CD14-positive monocyte (primary cell): ENCODE measurements around the gene PLA2G4A. TPM values are rescaled to one million over a fixed set of nuclear protein-coding genes. Genes with fewer than 3 reads are reported as not detected.

Experiments used
- DNase-seq, 3 donors: peaks; one replicate each; pipeline ENCODE4 v3.0.0-alpha.2; 2011 to 2022
- H2AFZ ChIP-seq: 2 replicates; pipeline ENCODE4 v1.6.0; 2012; ENCODE audit warnings: mild to moderate bottlenecking, low read depth, low read length, inconsistent platforms; ENCODE audit not compliant: insufficient read depth, poor library complexity, severe bottlenecking
- H3K27ac ChIP-seq, 2 donors: 1 replicate in 1 of 2; 2 replicates in 1 of 2; pipeline ENCODE4 v1.5.1; 2012 to 2013; ENCODE audit warnings: low read length in 2 of 2, control low read depth in 1 of 2, inconsistent platforms in 1 of 2, low read depth in 1 of 2, mild to moderate bottlenecking in 1 of 2
- H3K27me3 ChIP-seq, 2 donors: one replicate each; pipeline versions ENCODE4 v1.6.0 to v1.6.1; 2011 to 2013; ENCODE audit warnings: low read length in 2 of 2; ENCODE audit not compliant: control insufficient read depth in 2 of 2, insufficient read depth in 2 of 2
- H3K36me3 ChIP-seq, 2 donors: replicated peaks in 1 of 2; 1 replicate in 1 of 2; 2 replicates in 1 of 2; pipeline versions ENCODE4 v1.5.1 to v1.6.1; 2012 to 2013; ENCODE audit warnings: low read length in 2 of 2, control low read depth in 1 of 2, inconsistent platforms in 1 of 2, mild to moderate bottlenecking in 1 of 2; ENCODE audit not compliant: insufficient read depth in 2 of 2, control insufficient read depth in 1 of 2
- H3K4me1 ChIP-seq, 2 donors: 1 replicate in 1 of 2; 2 replicates in 1 of 2; pipeline versions ENCODE4 v1.5.1 to v1.6.1; 2012 to 2013; ENCODE audit warnings: low read length in 2 of 2, control low read depth in 1 of 2, inconsistent platforms in 1 of 2, mild to moderate bottlenecking in 1 of 2, moderate library complexity in 1 of 2; ENCODE audit not compliant: insufficient read depth in 2 of 2, control insufficient read depth in 1 of 2
- H3K4me2 ChIP-seq: replicated peaks from 2 replicates; pipeline ENCODE3; 2012; ENCODE audit warnings: low read length, moderate library complexity, mild to moderate bottlenecking; ENCODE audit not compliant: poor library complexity, severe bottlenecking; ENCODE audit errors: extremely low read depth
- H3K4me3 ChIP-seq, 3 experiments: fragments of 200-600 bp in 1 of 3; sonication (generic) in 1 of 3; replicated peaks in 1 of 3; 1 replicate in 2 of 3; 2 replicates in 1 of 3; pipeline ENCODE4 v1.5.1; 2011 to 2013; ENCODE audit warnings: low read length in 3 of 3, mild to moderate bottlenecking in 3 of 3, control low read depth in 2 of 3, low read depth in 2 of 3, inconsistent platforms in 1 of 3, moderate library complexity in 1 of 3
- H3K79me2 ChIP-seq: 2 replicates; pipeline ENCODE4 v1.6.0; 2012; ENCODE audit warnings: mild to moderate bottlenecking, control low read depth, inconsistent platforms, low read length, moderate library complexity; ENCODE audit not compliant: insufficient read depth
- H3K9ac ChIP-seq: 2 replicates; pipeline ENCODE4 v1.6.0; 2017; ENCODE audit warnings: low read length, mild to moderate bottlenecking; ENCODE audit not compliant: insufficient read depth, poor library complexity, severe bottlenecking
- H3K9me3 ChIP-seq, 2 donors: replicated peaks in 1 of 2; 1 replicate in 1 of 2; 2 replicates in 1 of 2; pipeline versions ENCODE4 v1.5.1 to v1.6.1; 2012 to 2013; ENCODE audit warnings: low read length in 2 of 2, control low read depth in 1 of 2; ENCODE audit not compliant: control insufficient read depth in 1 of 2, insufficient read depth in 1 of 2
- H4K20me1 ChIP-seq: 2 replicates; pipeline ENCODE4 v1.6.0; 2012; ENCODE audit warnings: mild to moderate bottlenecking, low read length, control low read depth, moderate library complexity; ENCODE audit not compliant: insufficient read depth
- H3K27ac Mint-ChIP-seq, 7 donors: one replicate each; pipeline ENCODE4 v1.8.0; 2020; ENCODE audit warnings: mild to moderate bottlenecking in 7 of 7, mixed read lengths in 7 of 7, moderate library complexity in 6 of 7, inconsistent platforms in 2 of 7
- H3K27me3 Mint-ChIP-seq, 3 donors: one replicate each; pipeline ENCODE4 v1.8.0; 2021 to 2022; ENCODE audit warnings: low read depth in 3 of 3, mild to moderate bottlenecking in 3 of 3, mixed read lengths in 3 of 3, moderate library complexity in 3 of 3, inconsistent platforms in 1 of 3
- H3K36me3 Mint-ChIP-seq, 2 donors: one replicate each; pipeline ENCODE4 v1.8.0; 2020; ENCODE audit warnings: mixed read lengths in 2 of 2, inconsistent platforms in 1 of 2, mild to moderate bottlenecking in 1 of 2
- H3K4me1 Mint-ChIP-seq: one replicate; pipeline ENCODE4 v1.8.0; 2020; ENCODE audit warnings: mild to moderate bottlenecking, mixed read lengths
- H3K4me3 Mint-ChIP-seq, 2 donors: one replicate each; pipeline ENCODE4 v1.8.0; 2020; ENCODE audit warnings: mild to moderate bottlenecking in 2 of 2, mixed read lengths in 2 of 2, moderate library complexity in 1 of 2
- H3K9me3 Mint-ChIP-seq, 7 donors: one replicate each; pipeline ENCODE4 v1.8.0; 2020 to 2022; ENCODE audit warnings: mixed read lengths in 7 of 7, mild to moderate bottlenecking in 6 of 7, moderate library complexity in 6 of 7, inconsistent platforms in 2 of 7
- CTCF ChIP-seq: fragments of 200-600 bp; IDR thresholded peaks from one replicate; pipeline ENCODE4 v1.8.0; 2022; ENCODE audit warnings: antibody characterized with exemption, mild to moderate bottlenecking
- WGBS: methylation state at CpG from one replicate; pipeline ENCODE4 v1.1.5; 2013; ENCODE audit warnings: missing lambda C conversion rate; ENCODE audit not compliant: insufficient coverage; 5-methylcytosine and 5-hydroxymethylcytosine counted together
- intact Hi-C, 2 donors: fragments of 100-400 bp; cut with micrococcal nuclease; formaldehyde crosslinking; loops; one replicate each; pipeline versions ENCODE4 v1.15.0 to v1.15.1; 2023
- polyA plus RNA-seq, 3 donors: library from polyadenylated mRNA; depleted of rRNA in 1 of 3; unstranded in 2 of 3; stranded (reverse) in 1 of 3; fragments of 300-500 nt in 2 of 3; fragments of >200 nt in 1 of 3; fragmentation: Illumina TruSeq in 2 of 3; gene quantifications; 1 replicate in 2 of 3; 2 replicates in 1 of 3; pipeline ENCODE4 v1.2.3, GENCODE V29; 2012 to 2021

PLA2G4A gene
- polyA plus RNA-seq, 3 donors, result 1.4 to 4.5 (median 4.1) TPM

- Histone ChIP-seq H3K4me2 (no peak overlapping the region), H3K27ac (no peak overlapping the region), H3K4me1 (no peaks in the 10 kb centered on the region), H2AFZ (no peak overlapping the region), H3K9ac (no peak overlapping the region), H3K9me3 (no peaks in the 10 kb centered on the region), H3K27me3 (no peaks in the 10 kb centered on the region), H3K79me2 (peaks cover 30% of the 10 kb centered on the region), H4K20me1 (no peaks in the 10 kb centered on the region), H3K4me3 (no peak overlapping the region), H3K36me3 (peaks cover 6 to 30% of the 10 kb centered on the region in 2 donors)
- WGBS, result no CpG with 5 or more reads among the region's 1 CpG
- no peak overlapping the region for H3K4me3 Mint-ChIP-seq
- H3K36me3 Mint-ChIP-seq, result peaks cover 15 to 26% of the 10 kb centered on the region in 2 donors
- peaks cover 10% of the 10 kb centered on the region for H3K4me1 Mint-ChIP-seq
- no peak overlapping the region for H3K27ac Mint-ChIP-seq
- intact Hi-C loops, result no loop called here
- peaks cover 0 to 3% (median 0%) of the 10 kb centered on the region in 7 donors for H3K9me3 Mint-ChIP-seq
- TF ChIP-seq CTCF, result no peak
- H3K27me3 Mint-ChIP-seq, result peaks cover 0 to 2% (median 0%) of the 10 kb centered on the region in 3 donors
- DNase-seq, result no peak
These were observed 35.5 kb downstream of the PLA2G4A start for GRCh38 chr1:186864296-186864695.

- no CpG with 5 or more reads among the region's 1 CpG for WGBS
- intact Hi-C loops, result no loop called here
- no peaks in the 10 kb centered on the region for H4K20me1 ChIP-seq
These were observed 36.5 kb downstream of the PLA2G4A start for GRCh38 chr1:186865253-186865652.

More at GRCh38 chr1:186865253-186865652, 36.5 kb downstream of the PLA2G4A start:
- Histone ChIP-seq H3K9ac (no peak overlapping the region), H3K79me2 (peaks cover 33% of the 10 kb centered on the region), H3K4me2 (no peak overlapping the region), H3K36me3 (peaks cover 6 to 33% of the 10 kb centered on the region in 2 donors), H3K27ac (no peak overlapping the region), H3K4me1 (no peaks in the 10 kb centered on the region), H3K9me3 (no peaks in the 10 kb centered on the region), H2AFZ (no peak overlapping the region), H3K4me3 (no peak overlapping the region), H3K27me3 (no peaks in the 10 kb centered on the region)
- no peak for TF ChIP-seq CTCF
- no peaks in the 10 kb centered on the region for H3K27me3 Mint-ChIP-seq
- DNase-seq, result no peak
- peaks cover 18 to 27% of the 10 kb centered on the region in 2 donors for H3K36me3 Mint-ChIP-seq
- no peak overlapping the region for H3K27ac Mint-ChIP-seq
- no peak overlapping the region for H3K4me3 Mint-ChIP-seq
- H3K4me1 Mint-ChIP-seq, result peaks cover 15% of the 10 kb centered on the region
- H3K9me3 Mint-ChIP-seq, result peaks cover 0 to 3% (median 0%) of the 10 kb centered on the region in 7 donors
